Suprapubic skin (tissue), 4 donors: ENCODE results near the gene CDK15.

Source experiments
- CTCF ChIP-seq, 2 donors: fragments of 200-600 bp in 1 of 2; fragments of 450-650 bp in 1 of 2; sonication (generic) in 1 of 2; IDR thresholded peaks; one replicate each; pipeline ENCODE4 v1.5.1; 2016 to 2019; ENCODE audit warnings: antibody characterized with exemption in 2 of 2, mild to moderate bottlenecking in 1 of 2, moderate library complexity in 1 of 2
- POLR2A ChIP-seq, 2 donors: fragments of 450-650 bp; IDR thresholded peaks; one replicate each; pipeline ENCODE4 v1.6.1; 2017; ENCODE audit warnings: antibody characterized with exemption in 2 of 2, mild to moderate bottlenecking in 2 of 2, moderate library complexity in 2 of 2
- POLR2AphosphoS5 ChIP-seq, 3 donors: sonication (generic); formaldehyde crosslinking; IDR thresholded peaks; one replicate each; pipeline ENCODE4 v1.6.1; 2017; ENCODE audit warnings: antibody characterized with exemption in 3 of 3

GRCh38 chr2:201926067-201926466 is 119.7 kb downstream of the CDK15 start:
- TF ChIP-seq CTCF (IDR thresholded peaks at IDR 0.05) (no peak), POLR2AphosphoS5 (IDR thresholded peaks at IDR 0.05) (no peak), POLR2A (IDR thresholded peaks at IDR 0.05) (no peak)
